HG03097 (cell line): ENCODE data around the gene YKT6.
"Not testable (repeated sequence)": the region's sequence is repeated elsewhere in the genome, so short reads cannot be mapped to it uniquely, and the experiment has no call there.

Experiments used
- ATAC-seq: cut with Tn5 transposase; IDR thresholded peaks from one replicate; pipeline ENCODE4 v1.9.1; 2021; ENCODE audit not compliant: unreplicated experiment, low FRiP score

The YKT6 gene

DNA sequence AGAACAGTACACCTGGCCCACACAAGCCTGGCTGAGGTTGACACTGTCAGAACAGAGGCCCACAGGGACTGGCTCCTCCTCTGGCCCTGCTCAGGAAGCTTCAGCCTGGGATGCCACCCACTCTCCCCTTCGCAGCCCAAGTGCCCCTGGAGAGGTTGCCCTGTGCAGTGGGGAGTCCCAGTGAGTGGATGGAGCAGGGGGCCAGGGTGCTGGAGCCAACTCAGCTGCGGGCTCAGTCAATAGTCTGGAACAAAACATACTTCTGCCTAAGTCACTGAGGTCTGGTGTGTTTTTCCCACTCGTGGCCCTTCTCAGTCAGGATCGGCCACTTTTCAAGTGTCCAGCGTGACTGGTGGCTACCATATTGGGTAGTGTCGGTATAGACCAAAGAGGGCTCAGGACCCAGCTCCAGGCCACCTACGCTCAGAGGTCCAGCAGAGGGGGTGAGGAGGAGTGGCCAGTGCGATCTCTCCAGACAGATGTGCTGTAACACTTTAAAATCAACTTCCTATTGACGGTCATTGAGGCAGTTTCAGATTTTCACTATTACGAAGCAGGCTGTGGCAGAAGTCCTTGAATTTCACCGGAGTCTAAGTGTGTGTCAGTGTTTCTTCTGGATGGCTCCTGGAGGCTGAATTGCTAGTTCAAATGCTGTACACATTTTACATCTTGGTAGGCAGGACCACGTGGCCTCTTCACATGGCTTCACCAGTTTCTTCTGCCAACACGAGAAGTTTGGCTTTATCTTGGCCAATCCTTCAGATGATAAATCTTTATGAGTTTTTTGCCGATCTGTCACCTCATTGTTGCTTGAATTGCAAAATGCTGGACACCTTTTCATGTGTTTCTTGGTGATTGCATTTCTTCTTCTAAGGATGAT, 10.5 kb upstream of the YKT6 start:
- no peak for ATAC-seq

GRCh38 chr7:44191171-44191570, 9.6 kb upstream of the YKT6 start:
- ATAC-seq: no peak

DNA sequence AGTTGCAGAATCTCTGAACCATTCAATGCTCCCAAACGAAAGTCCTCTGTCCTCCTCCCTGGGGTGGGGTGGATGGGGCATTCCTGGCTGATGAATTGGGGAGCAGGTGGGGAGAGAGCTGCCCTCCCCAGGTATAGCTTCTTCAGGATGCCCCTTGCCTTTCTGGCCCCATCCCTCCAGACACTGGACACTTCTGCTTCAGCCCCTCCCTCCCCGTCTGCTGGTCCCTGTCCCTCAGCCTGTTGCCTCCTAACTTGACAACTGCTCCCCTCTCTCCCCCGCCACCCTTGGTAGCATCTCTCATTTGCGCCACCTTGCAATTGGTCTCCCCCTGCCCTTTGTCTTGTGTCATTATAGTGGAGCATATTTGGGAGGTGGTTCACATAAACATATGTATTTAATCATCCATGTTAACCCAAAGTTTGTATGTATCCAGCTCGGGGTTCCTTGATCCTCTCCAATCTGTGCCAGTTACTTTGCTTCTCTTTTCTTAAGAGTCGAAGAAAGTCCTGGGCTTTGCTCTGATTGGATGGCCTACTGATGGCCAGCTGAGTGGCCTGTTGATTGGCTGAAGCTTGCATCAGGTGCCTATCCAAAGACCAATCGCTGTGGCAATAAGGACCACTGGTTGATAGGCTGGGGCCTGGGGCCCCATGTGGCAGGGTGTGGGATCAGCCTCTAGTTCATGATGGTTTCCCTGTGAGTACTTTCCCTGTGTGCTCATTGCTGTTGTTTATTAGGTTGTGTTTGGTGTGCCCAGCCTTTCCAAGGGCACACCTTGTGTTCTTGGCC, 7.6 kb upstream of the YKT6 start:
- no peak for ATAC-seq

DNA sequence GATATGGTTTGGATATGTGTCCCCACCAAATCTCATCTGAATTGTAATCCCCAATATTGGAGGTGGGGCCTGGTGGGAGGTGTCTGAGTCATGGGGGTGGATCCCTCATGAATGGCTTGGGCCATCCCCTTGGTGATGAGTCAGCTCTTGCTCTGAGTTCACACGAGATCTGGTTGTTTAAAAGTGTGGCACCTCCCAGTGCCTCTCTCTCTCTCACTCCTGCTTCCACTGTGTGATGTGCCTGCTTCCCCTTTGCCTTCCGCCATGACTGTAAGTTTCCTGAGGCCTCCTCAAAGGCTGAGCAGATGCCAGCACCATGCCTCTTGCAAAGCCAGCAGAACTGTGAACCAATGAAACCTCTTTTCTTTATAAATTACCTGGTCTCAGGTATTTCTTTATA, 6.7 kb upstream of the YKT6 start:
- ATAC-seq: no peak

DNA sequence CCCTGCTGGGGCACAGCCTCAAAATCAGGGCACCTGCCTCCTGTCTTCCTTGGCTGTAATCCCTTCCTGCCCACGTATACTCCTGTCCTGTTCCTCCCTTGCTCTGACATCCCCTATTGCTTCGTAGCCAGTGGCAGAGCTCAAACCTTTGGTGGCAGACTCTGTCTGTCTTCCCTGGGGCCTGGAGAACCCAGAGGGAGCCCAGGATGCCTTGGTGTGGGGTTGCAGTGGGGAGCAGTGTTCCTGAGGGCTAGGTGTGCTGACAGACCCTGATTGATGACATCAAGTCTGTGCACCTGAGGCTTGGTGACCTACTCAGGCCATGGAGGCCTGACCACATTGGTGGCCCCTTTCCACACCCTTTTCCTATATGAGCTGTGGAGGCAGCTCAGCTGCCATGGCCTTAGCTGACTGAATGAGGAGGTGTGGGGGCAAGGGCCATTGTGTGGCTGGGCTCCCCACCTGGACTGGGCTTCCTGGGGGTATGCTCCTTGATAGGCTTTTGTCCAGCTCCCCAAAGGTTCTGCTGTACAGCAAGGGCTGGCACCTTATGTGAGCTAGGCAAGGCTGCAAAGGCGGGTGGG, 6.1 kb upstream of the YKT6 start:
- ATAC-seq: no peak

DNA sequence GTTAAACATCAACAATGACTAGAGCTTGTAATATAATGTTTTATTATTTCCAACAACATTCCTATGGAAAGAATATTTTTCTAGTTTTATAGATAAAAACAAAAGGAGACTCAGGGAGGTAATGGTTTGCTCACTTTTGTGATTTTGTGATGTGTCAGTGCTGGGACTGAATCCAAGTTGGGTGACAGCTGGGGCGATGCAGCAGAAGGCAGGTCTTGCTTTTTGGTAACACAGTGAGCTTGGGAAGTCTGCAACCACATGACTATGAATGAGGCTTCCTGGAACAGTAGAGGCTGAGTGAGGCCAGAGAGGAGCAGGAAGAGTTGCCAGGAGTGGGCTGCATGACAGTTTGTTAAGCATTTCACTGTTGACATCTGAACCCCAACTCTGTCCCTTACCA, 4.9 kb upstream of the YKT6 start:
- ATAC-seq: no peak

- ATAC-seq: no peak
Observed at GRCh38 chr7:44196450-44196872, 4.3 kb upstream of the YKT6 start.

DNA sequence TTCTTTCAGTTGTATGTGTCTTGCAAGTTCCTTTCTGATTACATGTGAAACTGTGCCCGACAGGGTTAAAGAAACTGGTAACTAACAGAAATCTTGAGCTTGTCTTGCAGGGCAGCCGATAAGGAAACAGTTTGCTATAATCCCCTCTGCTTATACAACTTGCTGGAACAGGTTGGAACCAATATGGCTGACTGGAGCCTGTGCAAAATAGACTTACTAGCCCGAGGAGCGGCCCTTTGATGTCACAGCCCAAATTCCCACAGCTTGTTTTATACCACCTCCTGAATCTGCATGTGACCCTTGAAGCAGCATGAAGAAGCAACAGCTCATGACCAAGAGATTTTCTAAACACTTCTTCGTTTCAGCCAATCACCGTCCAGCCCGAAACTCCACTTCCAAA, 3.3 kb upstream of the YKT6 start:
- ATAC-seq: no peak

GRCh38 chr7:44200163-44200562, 615 bp upstream of the YKT6 start:
- not testable (repeated sequence) for ATAC-seq

GRCh38 chr7:44201813-44202212, 1.0 kb downstream of the YKT6 start:
- ATAC-seq: no peak

DNA sequence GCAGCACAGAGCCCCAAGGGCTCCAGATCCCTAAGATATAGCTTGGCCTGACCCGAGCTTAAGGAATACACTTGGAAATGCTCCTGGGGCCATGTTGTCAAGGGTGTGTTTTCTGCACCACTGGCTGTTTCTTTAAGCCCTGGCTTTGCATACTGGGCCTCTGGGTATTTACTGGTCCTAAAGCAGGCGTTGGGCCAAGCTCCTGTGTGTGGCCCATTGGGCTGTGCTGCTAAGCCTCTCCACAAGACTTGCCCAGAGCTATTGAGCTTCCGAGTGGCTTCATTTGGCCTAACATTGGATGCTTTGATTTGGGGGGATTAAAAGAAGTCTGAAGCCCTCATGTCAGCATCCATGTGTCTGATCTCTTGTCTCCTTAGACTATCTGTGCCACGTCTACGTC, 5.2 kb downstream of the YKT6 start:
- no peak for ATAC-seq

- no peak for ATAC-seq
Observed at GRCh38 chr7:44208085-44208484, 7.3 kb downstream of the YKT6 start.

GRCh38 chr7:44210107-44210506, 9.3 kb downstream of the YKT6 start:
- no peak for ATAC-seq

DNA sequence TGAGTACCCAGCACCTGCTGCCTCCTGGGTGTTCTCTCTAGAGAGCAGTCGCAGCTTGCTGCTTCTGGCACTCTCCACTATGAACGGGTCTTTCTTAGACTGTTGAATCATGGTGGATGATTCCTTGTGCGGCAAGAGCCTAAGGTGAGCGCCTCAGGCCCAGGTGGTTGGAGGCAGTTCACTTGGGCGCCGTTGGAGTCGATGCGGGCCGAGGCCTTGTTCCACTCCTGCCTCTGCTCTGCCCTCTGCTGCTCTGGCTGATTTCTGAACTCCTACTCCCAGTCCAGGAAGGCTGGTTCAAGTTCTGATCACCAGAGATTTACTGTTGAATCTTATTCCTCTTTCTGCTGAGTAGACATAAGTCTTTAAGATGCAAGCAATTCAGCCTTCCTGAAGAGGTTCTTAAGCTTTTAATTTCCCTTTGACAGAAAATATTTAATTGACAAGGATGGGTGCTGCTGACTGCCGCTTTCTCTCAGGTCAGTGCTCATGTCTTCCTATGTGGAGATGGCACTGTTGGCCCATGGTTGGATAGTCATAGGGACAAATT, 10.4 kb downstream of the YKT6 start:
- ATAC-seq: no peak

DNA sequence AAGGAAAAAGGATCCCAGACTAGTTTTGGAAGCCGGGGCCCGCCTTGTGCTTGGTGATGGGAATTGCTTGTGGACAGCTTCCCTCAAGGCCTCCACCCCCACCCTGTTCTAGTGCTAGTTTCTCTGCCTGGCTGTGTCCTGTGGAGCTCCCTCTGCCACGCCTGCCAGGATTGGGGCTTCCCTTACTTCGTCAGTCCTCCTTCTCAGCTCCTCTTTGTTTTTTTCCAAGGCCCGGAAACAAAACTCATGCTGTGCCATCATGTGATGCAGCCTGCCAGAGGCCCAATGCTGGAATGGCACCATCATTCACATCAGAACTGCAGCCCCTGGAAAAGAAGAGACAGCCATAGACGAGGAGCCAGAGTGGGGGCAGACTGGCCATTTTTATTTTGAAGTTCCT, 11.2 kb downstream of the YKT6 start:
- ATAC-seq: no peak

DNA sequence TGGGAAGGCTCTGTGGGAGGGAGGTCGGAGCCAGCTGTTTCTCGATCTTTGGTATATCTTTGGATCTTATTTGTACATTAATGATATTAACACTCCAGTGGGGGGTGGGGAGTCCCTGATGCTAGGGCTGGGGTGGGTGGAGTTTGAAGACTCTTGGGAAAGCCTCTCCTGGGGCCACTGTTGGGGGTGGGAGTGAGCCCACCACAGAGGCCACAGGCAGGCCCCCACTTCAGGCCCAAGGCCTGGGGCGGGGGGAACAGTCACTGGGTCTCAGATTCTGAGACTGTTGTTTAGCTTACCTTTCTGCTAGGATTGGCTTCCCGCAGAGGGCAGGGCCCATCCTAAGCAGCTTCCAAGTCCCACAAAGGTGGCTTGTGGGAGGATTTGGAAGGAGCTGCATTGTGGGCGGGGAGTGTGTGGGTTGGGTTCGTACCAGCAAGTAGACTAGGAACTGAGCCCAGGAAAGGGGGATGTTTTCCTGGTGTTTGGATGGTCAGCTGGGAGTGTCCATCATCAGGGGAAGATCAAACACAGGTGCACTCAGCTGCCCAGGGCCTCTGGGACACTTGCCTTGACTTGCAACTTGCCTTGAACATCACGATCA, 11.9 kb downstream of the YKT6 start:
- ATAC-seq: no peak

DNA sequence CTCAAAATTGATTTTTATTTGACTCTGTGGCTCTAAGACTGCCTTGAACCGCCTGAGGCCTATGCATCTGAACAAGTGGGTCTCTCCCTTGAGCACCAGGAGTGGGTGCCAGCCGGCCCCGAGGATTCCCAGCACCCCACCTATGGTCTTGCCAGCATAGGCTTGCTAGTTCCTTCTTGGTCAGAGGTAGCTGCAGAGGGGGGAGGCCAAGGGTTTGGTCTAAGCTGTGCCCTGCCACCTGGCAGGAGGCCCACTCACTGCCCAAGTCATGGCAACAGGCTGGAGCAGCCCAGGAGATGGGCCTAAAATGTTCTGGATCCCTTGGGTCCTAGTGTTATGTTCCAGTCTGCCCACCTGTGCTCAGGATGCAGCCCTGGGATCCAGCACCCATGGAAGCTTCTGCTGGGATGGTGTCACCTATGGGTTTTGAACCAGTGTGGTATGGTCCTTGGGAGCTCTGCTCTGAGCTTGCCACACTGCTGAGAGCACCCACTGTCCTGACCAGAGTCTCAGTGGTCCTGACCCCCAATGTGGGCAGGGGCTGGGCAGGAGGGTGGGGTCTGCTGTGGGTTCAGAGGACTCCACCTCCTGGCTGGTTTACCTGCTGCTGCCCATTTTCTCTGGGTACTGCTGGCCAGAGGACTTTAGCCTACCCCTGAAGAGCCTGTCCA, 12.6 kb downstream of the YKT6 start:
- no peak for ATAC-seq

GRCh38 chr7:44213877-44214388, 13.2 kb downstream of the YKT6 start:
- no peak for ATAC-seq

DNA sequence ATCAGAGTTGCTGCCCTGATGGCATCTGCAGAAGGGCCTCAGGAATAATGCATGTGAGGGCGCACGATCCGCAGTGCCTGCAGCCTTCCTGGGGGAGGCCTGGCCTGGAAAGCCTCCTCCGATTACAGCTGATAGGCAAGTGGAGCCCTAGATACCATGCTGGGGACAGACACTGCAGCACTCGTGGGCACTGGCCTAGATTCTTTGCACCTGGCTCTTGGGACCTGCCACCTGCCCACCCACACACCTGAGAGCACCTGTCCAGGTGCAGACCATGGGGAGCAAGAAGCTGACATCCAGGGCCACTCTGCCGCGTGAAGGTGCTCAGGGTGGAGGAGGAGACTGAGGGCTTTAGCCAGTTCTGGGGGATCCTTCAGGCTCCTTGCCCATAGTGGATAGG, 14.8 kb downstream of the YKT6 start:
- no peak for ATAC-seq

DNA sequence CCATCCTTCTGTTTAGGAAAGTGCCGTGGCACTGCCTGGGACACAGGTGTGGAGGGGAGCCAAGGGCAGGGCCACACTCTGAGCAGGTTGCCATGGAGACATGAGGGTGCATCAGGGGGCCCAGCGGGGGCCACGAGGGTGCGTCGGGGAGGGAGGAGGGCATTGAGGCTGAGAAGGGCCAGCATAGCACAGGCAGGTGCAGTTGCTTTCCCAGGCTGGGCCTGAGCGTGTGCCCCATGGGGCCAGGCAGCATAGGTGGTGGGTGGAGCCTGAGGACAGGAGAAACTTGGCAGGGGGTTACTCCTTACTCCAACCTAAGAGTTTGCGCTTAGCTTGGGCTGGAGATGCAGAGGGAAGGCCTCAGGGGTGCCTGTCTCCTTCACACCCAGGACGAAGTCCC, 15.2 kb downstream of the YKT6 start:
- ATAC-seq: no peak
